GM12801 (cell line): ENCODE data around the gene CYP4F22.

Source experiments
- TF ChIP-seq, protein P1 (sequence below): IDR thresholded peaks from one replicate; pipeline ENCODE4 v1.5.1; 2011; ENCODE audit warnings: control low read depth; ENCODE audit not compliant: insufficient read length; ENCODE audit errors: extremely low read depth

CYP4F22 gene

DNA sequence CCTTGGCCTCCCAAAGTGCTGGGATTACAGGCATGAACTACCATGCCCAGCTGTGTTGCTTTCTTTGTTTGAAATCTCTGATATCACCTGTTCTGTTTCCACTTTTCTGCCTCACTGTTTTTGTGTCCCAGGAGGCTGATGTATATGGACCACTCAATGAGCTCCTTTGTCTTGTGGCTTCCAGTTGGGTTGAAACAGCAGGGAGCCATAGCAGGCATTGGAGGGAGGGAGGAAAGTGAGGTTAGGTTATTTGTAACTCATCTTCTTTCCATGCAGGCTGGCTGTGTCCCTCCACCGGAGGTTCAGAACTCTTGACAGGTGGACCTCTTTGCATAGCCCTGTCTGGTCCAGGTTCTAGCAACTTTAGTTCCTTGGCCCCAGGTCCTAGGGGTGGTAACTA lies 6.1 kb upstream of the CYP4F22 start:
- TF ChIP-seq, protein P1, sequence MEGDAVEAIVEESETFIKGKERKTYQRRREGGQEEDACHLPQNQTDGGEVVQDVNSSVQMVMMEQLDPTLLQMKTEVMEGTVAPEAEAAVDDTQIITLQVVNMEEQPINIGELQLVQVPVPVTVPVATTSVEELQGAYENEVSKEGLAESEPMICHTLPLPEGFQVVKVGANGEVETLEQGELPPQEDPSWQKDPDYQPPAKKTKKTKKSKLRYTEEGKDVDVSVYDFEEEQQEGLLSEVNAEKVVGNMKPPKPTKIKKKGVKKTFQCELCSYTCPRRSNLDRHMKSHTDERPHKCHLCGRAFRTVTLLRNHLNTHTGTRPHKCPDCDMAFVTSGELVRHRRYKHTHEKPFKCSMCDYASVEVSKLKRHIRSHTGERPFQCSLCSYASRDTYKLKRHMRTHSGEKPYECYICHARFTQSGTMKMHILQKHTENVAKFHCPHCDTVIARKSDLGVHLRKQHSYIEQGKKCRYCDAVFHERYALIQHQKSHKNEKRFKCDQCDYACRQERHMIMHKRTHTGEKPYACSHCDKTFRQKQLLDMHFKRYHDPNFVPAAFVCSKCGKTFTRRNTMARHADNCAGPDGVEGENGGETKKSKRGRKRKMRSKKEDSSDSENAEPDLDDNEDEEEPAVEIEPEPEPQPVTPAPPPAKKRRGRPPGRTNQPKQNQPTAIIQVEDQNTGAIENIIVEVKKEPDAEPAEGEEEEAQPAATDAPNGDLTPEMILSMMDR: no peak

DNA sequence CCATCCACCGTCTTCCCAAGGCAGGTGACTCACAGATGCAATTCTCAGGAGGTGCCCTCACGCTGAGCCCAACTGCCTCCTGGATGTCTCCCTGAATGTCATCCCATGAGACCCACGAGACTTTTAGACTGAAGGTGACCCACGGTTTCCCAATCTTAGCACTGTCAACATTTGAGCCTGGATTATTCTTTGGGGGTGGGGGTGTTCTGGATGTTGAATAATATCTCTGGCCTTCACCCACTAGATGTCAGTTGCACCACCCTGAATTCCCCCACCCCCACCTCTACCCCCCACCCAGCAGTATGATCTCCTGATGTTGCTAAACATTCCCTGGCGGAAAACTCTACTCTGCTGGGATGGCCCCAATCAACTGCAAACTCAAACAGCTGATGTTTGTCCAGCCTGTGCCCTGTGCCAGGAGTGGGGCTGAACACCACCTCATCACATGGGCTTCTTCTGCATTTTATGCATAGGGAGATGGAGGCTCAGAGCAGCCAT lies 2.2 kb upstream of the CYP4F22 start:
- TF ChIP-seq, protein P1: no peak

DNA sequence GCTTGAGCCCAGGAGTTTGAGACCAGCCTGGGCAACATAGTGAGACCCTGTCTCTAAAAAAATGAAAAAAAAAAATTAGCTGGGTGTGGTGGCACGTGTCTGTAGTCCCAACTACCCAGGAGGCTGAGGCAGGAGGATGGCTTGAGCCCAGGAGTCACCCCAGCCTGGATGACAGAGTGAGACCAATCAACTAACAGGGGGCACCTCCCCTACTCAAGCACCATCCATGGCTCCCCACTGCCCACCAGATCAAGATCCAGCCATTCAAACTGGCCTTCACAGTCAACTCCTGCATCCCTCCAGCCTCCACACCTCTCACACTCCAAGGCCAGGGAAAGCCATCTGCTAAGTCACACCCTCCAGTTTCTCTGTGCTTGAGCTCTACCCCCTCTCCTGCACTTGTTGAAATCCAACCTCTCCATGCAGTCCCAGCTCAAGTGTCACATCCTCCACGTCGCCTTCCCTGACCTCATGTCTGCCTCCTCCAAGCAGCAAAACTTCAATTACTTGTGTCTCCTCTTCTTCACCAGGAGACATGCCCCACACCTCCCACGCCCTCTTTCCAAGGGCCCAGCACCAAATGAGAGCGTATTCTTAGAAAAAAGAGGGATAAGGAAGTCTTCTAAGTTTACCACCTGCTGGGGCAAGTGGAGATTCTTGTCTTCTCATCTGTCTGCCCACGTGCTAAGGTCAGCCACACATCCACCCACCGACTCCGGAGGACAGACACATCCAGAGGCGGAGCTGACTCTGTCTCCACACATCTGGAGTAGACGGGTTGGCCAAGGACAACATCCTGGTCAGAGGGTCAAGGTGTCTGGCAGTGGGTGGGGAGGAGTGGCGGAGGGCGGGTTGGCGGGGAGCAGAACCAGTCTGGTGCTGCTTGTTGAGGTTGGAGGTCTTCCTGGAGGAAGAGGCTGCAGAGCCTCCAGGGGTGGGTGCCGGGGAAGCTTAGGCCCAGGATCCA lies 974 bp upstream of the CYP4F22 start:
- TF ChIP-seq, protein P1: no peak

- TF ChIP-seq, protein P1: no peak
Observed at GRCh38 chr19:15511671-15512424, 3.5 kb downstream of the CYP4F22 start.

DNA sequence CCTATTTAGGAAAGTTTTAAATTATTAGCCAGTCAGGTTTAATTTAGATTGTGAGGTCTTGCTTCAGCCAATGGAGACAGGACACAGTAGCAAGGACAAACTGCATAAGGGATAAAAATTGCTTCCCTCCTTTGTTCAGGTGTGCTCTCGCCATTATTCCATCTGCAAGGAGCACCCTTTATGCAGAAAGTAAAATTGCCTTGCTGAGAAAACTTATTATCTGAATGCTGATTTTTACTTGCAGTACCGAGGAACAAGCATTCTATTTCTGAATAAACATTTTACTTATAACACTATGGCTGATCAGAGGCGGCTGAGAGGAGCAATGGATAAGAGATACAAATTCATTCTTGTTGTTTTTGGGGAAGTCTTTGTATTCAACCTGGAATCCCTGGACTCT lies 8.0 kb downstream of the CYP4F22 start:
- TF ChIP-seq, protein P1: no peak

- TF ChIP-seq, protein P1: no peak
Observed at GRCh38 chr19:15517778-15518177, 9.5 kb downstream of the CYP4F22 start.

DNA sequence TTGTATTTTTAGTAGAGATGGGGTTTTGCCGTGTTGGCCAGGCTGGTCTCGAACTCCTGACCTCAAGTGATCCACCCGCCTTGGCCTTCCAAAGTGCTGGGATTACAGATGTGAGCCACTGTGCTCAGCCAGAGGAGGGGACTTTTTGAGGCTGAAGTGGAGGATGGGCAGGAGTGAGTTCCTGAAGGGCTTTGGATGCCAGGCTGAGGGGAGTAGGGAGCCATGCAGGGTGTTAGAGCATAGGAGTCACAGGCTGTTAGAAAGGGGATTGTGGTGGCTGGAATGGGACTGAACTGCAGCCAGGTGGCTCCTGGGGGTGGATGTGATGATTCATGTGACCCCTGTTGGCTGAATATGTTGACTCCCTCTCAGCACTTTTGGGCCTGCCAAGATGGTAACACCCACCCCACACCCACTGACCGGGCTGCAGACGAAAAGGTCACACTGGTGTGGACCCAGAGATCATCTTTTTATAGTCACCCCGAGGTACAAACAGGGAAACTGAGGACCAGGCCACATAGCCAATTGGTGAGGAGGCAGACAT lies 11.2 kb downstream of the CYP4F22 start:
- TF ChIP-seq, protein P1: no peak
